ENCODE measurements around the gene TFCP2L1. TPM values are rescaled to one million over a fixed set of nuclear protein-coding genes. Genes with fewer than 3 reads are reported as not detected.

TFCP2L1 gene
- total and polyA plus RNA-seq, 11 donors = 0.04 to 1.5 (median 0.17) TPM; not detected in 1

DNA sequence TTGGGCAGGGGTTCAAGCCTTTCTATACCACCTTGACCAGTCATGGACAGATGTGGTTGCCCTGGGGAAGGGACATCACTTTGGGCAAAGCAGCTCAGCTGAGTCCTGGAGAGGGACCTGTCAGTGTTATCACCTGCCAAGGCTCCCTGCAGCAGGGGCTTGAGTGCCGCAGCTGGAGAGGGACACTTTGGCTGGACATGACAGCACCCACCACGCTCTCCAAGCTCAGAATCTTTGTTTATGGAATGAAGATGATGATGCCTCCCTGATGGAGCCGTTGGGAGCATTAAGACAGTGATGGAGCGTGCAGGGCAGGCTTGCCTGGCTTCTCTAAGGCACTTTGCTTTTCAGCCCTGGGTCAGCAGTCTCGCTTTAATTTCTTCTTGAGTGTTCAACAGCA is 4.3 kb upstream of the TFCP2L1 start:
- H3K27me3 ChIP-seq = peaks cover 0 to 20% (median 11%) of the 10 kb centered on the region in 9 donors
- 75 to 92% (median 85%) methylated on average over 5 of the region's 5 CpGs for WGBS, 4 donors
- ATAC-seq (no peak), DNase-seq (no peak)
- no peak overlapping the region for H3K27ac ChIP-seq
- no peaks in the 10 kb centered on the region for H3K36me3 ChIP-seq
- peaks cover 0 to 18% (median 6%) of the 10 kb centered on the region in 12 donors for H3K4me1 ChIP-seq
- no peaks in the 10 kb centered on the region for H3K9me3 ChIP-seq
- TF ChIP-seq, protein P1, sequence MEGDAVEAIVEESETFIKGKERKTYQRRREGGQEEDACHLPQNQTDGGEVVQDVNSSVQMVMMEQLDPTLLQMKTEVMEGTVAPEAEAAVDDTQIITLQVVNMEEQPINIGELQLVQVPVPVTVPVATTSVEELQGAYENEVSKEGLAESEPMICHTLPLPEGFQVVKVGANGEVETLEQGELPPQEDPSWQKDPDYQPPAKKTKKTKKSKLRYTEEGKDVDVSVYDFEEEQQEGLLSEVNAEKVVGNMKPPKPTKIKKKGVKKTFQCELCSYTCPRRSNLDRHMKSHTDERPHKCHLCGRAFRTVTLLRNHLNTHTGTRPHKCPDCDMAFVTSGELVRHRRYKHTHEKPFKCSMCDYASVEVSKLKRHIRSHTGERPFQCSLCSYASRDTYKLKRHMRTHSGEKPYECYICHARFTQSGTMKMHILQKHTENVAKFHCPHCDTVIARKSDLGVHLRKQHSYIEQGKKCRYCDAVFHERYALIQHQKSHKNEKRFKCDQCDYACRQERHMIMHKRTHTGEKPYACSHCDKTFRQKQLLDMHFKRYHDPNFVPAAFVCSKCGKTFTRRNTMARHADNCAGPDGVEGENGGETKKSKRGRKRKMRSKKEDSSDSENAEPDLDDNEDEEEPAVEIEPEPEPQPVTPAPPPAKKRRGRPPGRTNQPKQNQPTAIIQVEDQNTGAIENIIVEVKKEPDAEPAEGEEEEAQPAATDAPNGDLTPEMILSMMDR (IDR thresholded peaks at IDR 0.05) = no peak
- TF ChIP-seq POLR2A (IDR thresholded peaks at IDR 0.05) = no peak
- intact Hi-C loops (cut with DNase I) = no loop called here
- no peak overlapping the region for H3K4me3 ChIP-seq

GRCh38 chr2:121288454-121289231 is 3.6 kb upstream of the TFCP2L1 start:
- H3K4me3 ChIP-seq = no peak overlapping the region
- H3K9me3 ChIP-seq = no peaks in the 10 kb centered on the region
- DNase-seq (no peak), ATAC-seq (no peak)
- peaks cover 0 to 27% (median 15%) of the 10 kb centered on the region in 9 donors for H3K27me3 ChIP-seq
- no peak for TF ChIP-seq POLR2A (IDR thresholded peaks at IDR 0.05)
- TF ChIP-seq, protein P1 (IDR thresholded peaks at IDR 0.05) = no peak
- no peaks in the 10 kb centered on the region for H3K36me3 ChIP-seq
- H3K27ac ChIP-seq = no peak overlapping the region
- H3K4me1 ChIP-seq = peaks cover 0 to 25% (median 6%) of the 10 kb centered on the region in 12 donors
- intact Hi-C loops (cut with DNase I) = no loop called here
- WGBS, 4 donors = 78 to 85% (median 81%) methylated on average over 12 of the region's 12 CpGs

GRCh38 chr2:121287956-121288355 is 3.0 kb upstream of the TFCP2L1 start:
- ATAC-seq = no peak
- peak overlapping the region in 1 of 12 donors; percentile 25 for H3K27ac ChIP-seq
- 95 to 98% (median 96%) methylated on average over 4 of the region's 4 CpGs for WGBS, 4 donors
- intact Hi-C loops (cut with DNase I) = no loop called here
- no peak for DNase-seq
- TF ChIP-seq, protein P1 (IDR thresholded peaks at IDR 0.05) = no peak
- TF ChIP-seq POLR2A (IDR thresholded peaks at IDR 0.05) = no peak
- peaks cover 0 to 28% (median 6%) of the 10 kb centered on the region in 12 donors for H3K4me1 ChIP-seq
- no peak overlapping the region for H3K4me3 ChIP-seq
- peaks cover 0 to 33% (median 15%) of the 10 kb centered on the region in 9 donors for H3K27me3 ChIP-seq
- H3K36me3 ChIP-seq = no peaks in the 10 kb centered on the region
- H3K9me3 ChIP-seq = no peaks in the 10 kb centered on the region

GRCh38 chr2:121287146-121287798 is 2.3 kb upstream of the TFCP2L1 start:
- H3K27me3 ChIP-seq = peaks cover 0 to 39% (median 15%) of the 10 kb centered on the region in 9 donors
- intact Hi-C loops (cut with DNase I) = no loop called here
- ATAC-seq = peak in 3 of 4 donors; percentile 48 to 59 (median 53)
- no peaks in the 10 kb centered on the region for H3K36me3 ChIP-seq
- no peaks in the 10 kb centered on the region for H3K9me3 ChIP-seq
- WGBS, 4 donors = 71 to 88% (median 84%) methylated on average over 8 to 9 of the region's 9 CpGs
- DNase-seq = peak in 2 of 5 donors; percentile 17 to 37
- TF ChIP-seq POLR2A (IDR thresholded peaks at IDR 0.05) = no peak
- TF ChIP-seq, protein P1 (IDR thresholded peaks at IDR 0.05) = no peak
- H3K4me1 ChIP-seq = peaks cover 0 to 28% (median 6%) of the 10 kb centered on the region in 12 donors
- H3K27ac ChIP-seq = peak overlapping the region in 1 of 12 donors; percentile 42
- H3K4me3 ChIP-seq = no peak overlapping the region
